Lung (tissue), 12 donors: Measurements from ENCODE around the gene PDXK. TPM values are rescaled to one million over a fixed set of nuclear protein-coding genes. Genes with fewer than 3 reads are reported as not detected.

Experiments used
- ATAC-seq: fragments of 200-7000 bp; cut with Tn5 transposase; one replicate; pipeline ENCODE4 v1.9.1; 2020; ENCODE audit warnings: moderate number of reproducible peaks; ENCODE audit not compliant: insufficient read depth, low FRiP score
- DNase-seq, 3 donors: peaks; one replicate each; pipeline ENCODE4 v3.0.0-alpha.2; 2013 to 2017
- H3K27ac ChIP-seq, 2 donors: one replicate each; pipeline ENCODE4 v1.5.1; 2013; ENCODE audit warnings: mild to moderate bottlenecking in 2 of 2, moderate library complexity in 2 of 2, control low read depth in 1 of 2, inconsistent platforms in 1 of 2, low read depth in 1 of 2, low read length in 1 of 2
- H3K27me3 ChIP-seq, 3 donors: one replicate each; pipeline ENCODE4 v1.5.1; 2013; ENCODE audit warnings: low read length in 2 of 3; ENCODE audit not compliant: control insufficient read depth in 3 of 3, insufficient read depth in 3 of 3
- H3K36me3 ChIP-seq, 4 donors: one replicate each; pipeline ENCODE4 v1.5.1; 2013; ENCODE audit warnings: low read length in 4 of 4, mild to moderate bottlenecking in 1 of 4, moderate library complexity in 1 of 4; ENCODE audit not compliant: control insufficient read depth in 4 of 4, insufficient read depth in 4 of 4
- H3K4me1 ChIP-seq, 5 donors: one replicate each; pipeline ENCODE4 v1.5.1; 2013; ENCODE audit warnings: low read length in 5 of 5, mild to moderate bottlenecking in 2 of 5, moderate library complexity in 1 of 5; ENCODE audit not compliant: control insufficient read depth in 5 of 5, insufficient read depth in 5 of 5
- H3K4me3 ChIP-seq: one replicate; pipeline ENCODE4 v1.5.1; 2013; ENCODE audit warnings: mild to moderate bottlenecking, control low read depth, moderate library complexity
- H3K9ac ChIP-seq, 2 donors: one replicate each; pipeline ENCODE4 v1.5.1; 2013; ENCODE audit warnings: low read length in 2 of 2, control low read depth in 1 of 2; ENCODE audit not compliant: insufficient read depth in 1 of 2
- H3K9me3 ChIP-seq, 4 donors: one replicate each; pipeline ENCODE4 v1.5.1; 2013; ENCODE audit warnings: low read length in 3 of 4, mild to moderate bottlenecking in 1 of 4, moderate library complexity in 1 of 4; ENCODE audit not compliant: control insufficient read depth in 4 of 4, insufficient read depth in 3 of 4
- WGBS, 2 donors: extraction: QIAGEN DNeasy Blood & Tissue Kit; methylation state at CpG; one replicate each; pipeline ENCODE4 v1.1.7; 2013; 5-methylcytosine and 5-hydroxymethylcytosine counted together
- polyA plus RNA-seq, 2 donors: library from polyadenylated mRNA; stranded (reverse); fragments of 200-250 nt; gene quantifications; one replicate each; pipeline ENCODE4 v1.2.1, GENCODE V29; 2013
- total RNA-seq, 2 donors: library from RNA; depleted of rRNA in 1 of 2; stranded (reverse); fragments of >200 nt in 1 of 2; gene quantifications; one replicate each; pipeline ENCODE4 v1.2.1, GENCODE V29; 2014 to 2021
- TF ChIP-seq, protein P1 (sequence below): IDR thresholded peaks from 2 replicates; pipeline ENCODE4 v1.5.1; 2012; ENCODE audit warnings: mild to moderate bottlenecking; ENCODE audit errors: control extremely low read depth, extremely low read depth
- donor health status: control.
- donor health status: control.
- donor health status: Bipolar disorder and iron deficiency.
- donor health status: healthy.
- donor health status: DM: yes; HTN: yes; CAD: no.

PDXK gene
- total and polyA plus RNA-seq, 4 donors = 62.7 to 276 (median 157) TPM

DNA sequence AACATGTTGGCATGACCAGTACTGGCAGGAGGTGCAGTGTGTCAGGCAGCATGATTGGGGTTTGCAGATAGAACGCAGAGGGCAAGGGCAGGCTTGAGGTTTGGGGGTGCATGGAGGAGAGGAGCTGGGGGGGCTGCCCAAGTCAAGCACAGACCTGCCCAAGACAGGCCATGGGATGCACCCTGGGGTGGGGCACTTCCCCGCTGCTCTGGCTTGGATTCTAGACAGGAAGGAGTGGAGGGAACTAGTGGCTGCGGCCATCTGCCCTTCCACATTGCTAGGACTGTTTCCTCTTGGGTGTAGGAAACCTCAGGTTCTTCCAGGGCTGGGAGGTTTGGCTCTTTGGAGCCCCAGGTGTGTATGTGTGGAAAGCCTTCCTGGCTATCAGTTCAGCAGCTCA, 3.0 kb downstream of the PDXK start:
- no peak for DNase-seq
- WGBS, 2 donors = 46 to 51% methylated on average over 3 of the region's 3 CpGs

DNA sequence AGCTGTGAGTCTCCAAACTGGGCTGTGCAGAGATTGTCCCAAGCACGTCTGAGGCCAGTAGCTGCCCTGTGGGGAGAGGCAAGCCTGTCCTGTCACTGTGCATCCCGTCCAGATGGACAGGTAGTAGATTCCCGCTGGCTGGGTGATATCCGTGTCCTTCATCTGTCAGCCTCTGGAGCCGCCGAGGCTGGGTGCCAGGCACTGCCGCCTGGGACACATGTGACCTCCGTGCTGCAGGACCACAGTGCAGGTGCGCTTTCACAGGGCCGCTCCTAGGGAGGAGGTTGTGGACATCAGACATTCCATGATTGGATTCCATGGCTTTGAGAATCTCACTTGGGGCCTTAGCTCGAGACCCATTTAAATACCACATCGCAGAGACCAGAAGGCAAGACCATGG, 4.7 kb downstream of the PDXK start:
- DNase-seq (no peak), ATAC-seq (no peak)
- Histone ChIP-seq H3K36me3 (peaks cover 0 to 13% (median 0%) of the 10 kb centered on the region in 4 donors), H3K9me3 (peaks cover 0 to 3% (median 0%) of the 10 kb centered on the region in 4 donors), H3K27me3 (no peaks in the 10 kb centered on the region), H3K4me3 (no peak overlapping the region), H3K27ac (no peak overlapping the region), H3K9ac (no peak overlapping the region), H3K4me1 (peaks cover 11 to 43% (median 24%) of the 10 kb centered on the region in 5 donors)
- TF ChIP-seq, protein P1, sequence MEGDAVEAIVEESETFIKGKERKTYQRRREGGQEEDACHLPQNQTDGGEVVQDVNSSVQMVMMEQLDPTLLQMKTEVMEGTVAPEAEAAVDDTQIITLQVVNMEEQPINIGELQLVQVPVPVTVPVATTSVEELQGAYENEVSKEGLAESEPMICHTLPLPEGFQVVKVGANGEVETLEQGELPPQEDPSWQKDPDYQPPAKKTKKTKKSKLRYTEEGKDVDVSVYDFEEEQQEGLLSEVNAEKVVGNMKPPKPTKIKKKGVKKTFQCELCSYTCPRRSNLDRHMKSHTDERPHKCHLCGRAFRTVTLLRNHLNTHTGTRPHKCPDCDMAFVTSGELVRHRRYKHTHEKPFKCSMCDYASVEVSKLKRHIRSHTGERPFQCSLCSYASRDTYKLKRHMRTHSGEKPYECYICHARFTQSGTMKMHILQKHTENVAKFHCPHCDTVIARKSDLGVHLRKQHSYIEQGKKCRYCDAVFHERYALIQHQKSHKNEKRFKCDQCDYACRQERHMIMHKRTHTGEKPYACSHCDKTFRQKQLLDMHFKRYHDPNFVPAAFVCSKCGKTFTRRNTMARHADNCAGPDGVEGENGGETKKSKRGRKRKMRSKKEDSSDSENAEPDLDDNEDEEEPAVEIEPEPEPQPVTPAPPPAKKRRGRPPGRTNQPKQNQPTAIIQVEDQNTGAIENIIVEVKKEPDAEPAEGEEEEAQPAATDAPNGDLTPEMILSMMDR = no peak
- 91 to 94% methylated on average over 12 of the region's 12 CpGs for WGBS, 2 donors

More for the DNA sequence above, 3.0 kb downstream of the PDXK start:
- TF ChIP-seq, protein P1 = no peak
- H3K4me3 ChIP-seq = no peak overlapping the region
- no peak overlapping the region for H3K9ac ChIP-seq
- H3K27me3 ChIP-seq = peaks cover 0 to 3% (median 0%) of the 10 kb centered on the region in 3 donors
- ATAC-seq = no peak
- peak overlapping the region in 1 of 2 donors; percentile 95 for H3K27ac ChIP-seq
- H3K36me3 ChIP-seq = peaks cover 0 to 13% (median 0%) of the 10 kb centered on the region in 4 donors
- H3K4me1 ChIP-seq = peaks cover 9 to 32% (median 15%) of the 10 kb centered on the region in 5 donors
- peaks cover 0 to 3% (median 0%) of the 10 kb centered on the region in 4 donors for H3K9me3 ChIP-seq

DNA sequence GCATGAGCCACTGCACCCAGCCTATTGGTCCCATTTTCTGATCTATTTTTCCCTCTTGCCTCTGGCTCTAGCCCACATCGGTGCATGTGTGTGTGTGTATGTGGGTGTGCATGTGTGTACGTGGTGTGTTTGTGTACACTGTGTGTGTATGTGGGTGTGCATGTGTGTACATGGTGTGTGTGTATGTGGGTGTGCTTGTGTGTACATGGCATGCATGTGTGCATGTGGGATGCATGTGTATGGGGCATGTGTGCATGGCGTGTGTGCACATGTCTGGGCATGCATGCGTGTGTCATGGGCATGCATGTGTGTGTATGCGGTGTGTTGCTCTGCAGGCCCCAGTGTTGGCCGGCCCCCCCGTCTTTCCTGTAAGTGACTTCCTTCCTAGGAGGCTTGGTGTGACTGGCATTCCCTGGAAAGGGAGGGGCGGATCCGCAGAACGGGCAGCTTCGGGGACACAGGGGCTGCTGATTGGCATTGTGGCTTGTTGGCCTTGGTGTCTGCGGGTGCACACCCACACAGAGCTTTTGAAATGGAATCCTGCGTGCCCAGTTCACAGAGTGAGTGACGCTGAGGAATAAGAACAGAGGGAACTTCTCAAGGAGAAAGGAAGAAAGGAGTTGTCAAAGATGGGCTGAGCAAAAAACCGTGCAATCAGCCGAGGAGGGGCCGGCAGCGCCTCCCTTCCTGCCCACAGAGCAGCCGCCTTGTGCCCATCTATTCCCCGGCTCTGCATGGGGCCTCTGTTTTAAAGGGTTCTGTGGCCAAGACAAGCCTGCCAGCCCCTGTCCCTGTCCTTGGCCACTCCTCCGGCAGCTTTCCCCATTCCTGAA, 8.0 kb downstream of the PDXK start:
- WGBS, 2 donors = 27 to 39% methylated on average over 21 of the region's 21 CpGs
- peak overlapping the region; percentile 82 to 97 for H3K27ac ChIP-seq
- DNase-seq (no peak), ATAC-seq (no peak)
- TF ChIP-seq, protein P1 = no peak
- no peak overlapping the region for H3K9ac ChIP-seq
- no peaks in the 10 kb centered on the region for H3K27me3 ChIP-seq
- peaks cover 0 to 3% (median 0%) of the 10 kb centered on the region in 4 donors for H3K9me3 ChIP-seq
- H3K4me3 ChIP-seq = no peak overlapping the region
- peaks cover 5 to 32% (median 18%) of the 10 kb centered on the region in 5 donors for H3K4me1 ChIP-seq
- H3K36me3 ChIP-seq = peaks cover 0 to 16% (median 0%) of the 10 kb centered on the region in 4 donors
